Umbilical cord (tissue), 2 donors: Measurements from ENCODE around the gene CAMKK1. TPM values are rescaled to one million over a fixed set of nuclear protein-coding genes. Genes with fewer than 3 reads are reported as not detected.

Source experiments
- DNase-seq: peaks from one replicate; pipeline ENCODE4 v3.0.0-alpha.2; 2015; ENCODE audit warnings: low spot score
- total RNA-seq: library from RNA; depleted of rRNA; stranded (reverse); fragments of >200 nt; gene quantifications from one replicate; pipeline ENCODE4 v1.2.3, GENCODE V29; 2014; ENCODE audit warnings: low replicate concordance; ENCODE audit not compliant: insufficient read depth

The CAMKK1 gene
- total RNA-seq, 1 donor from 2014 or later: 19.3 TPM

- no peak for DNase-seq
Measured at GRCh38 chr17:3896968-3897235, 4.0 kb upstream of the CAMKK1 start.

GRCh38 chr17:3896108-3896967 is 3.5 kb upstream of the CAMKK1 start:
- DNase-seq: peak; percentile 70

- no peak for DNase-seq
Measured at GRCh38 chr17:3895354-3895753, 2.5 kb upstream of the CAMKK1 start.

- DNase-seq: peak; percentile 75
Measured at GRCh38 chr17:3894911-3895343, 2.1 kb upstream of the CAMKK1 start.

- no peak for DNase-seq
Measured at GRCh38 chr17:3894188-3894587, 1.3 kb upstream of the CAMKK1 start.

GRCh38 chr17:3893720-3894116 is 865 bp upstream of the CAMKK1 start:
- no peak for DNase-seq

- peak; percentile 73 for DNase-seq
Measured at GRCh38 chr17:3892095-3892998, 506 bp downstream of the CAMKK1 start.

- no peak for DNase-seq
Measured at GRCh38 chr17:3891626-3892094, 1.2 kb downstream of the CAMKK1 start.

GRCh38 chr17:3890878-3891219 is 2.0 kb downstream of the CAMKK1 start:
- DNase-seq: no peak

GRCh38 chr17:3890082-3890877 is 2.6 kb downstream of the CAMKK1 start:
- DNase-seq: peak; percentile 77

GRCh38 chr17:3889325-3890012 is 3.4 kb downstream of the CAMKK1 start:
- DNase-seq: peak; percentile 35

GRCh38 chr17:3888343-3889171 is 4.3 kb downstream of the CAMKK1 start:
- peak; percentile 93 for DNase-seq

- peak; percentile 30 for DNase-seq
Measured at GRCh38 chr17:3887804-3888203, 5.0 kb downstream of the CAMKK1 start.

GRCh38 chr17:3887394-3887793 is 5.5 kb downstream of the CAMKK1 start:
- no peak for DNase-seq

GRCh38 chr17:3886776-3887175 is 6.1 kb downstream of the CAMKK1 start:
- DNase-seq: peak; percentile 45

GRCh38 chr17:3885970-3886369 is 6.9 kb downstream of the CAMKK1 start:
- peak; percentile 72 for DNase-seq

- no peak for DNase-seq
Measured at GRCh38 chr17:3885271-3885670, 7.6 kb downstream of the CAMKK1 start.

GRCh38 chr17:3884188-3884587 is 8.7 kb downstream of the CAMKK1 start:
- DNase-seq: no peak

GRCh38 chr17:3882276-3882675 is 10.6 kb downstream of the CAMKK1 start:
- no peak for DNase-seq

GRCh38 chr17:3880983-3881382 is 11.9 kb downstream of the CAMKK1 start:
- DNase-seq: no peak
